NCI-H2029 treated with DMSO at 0.1 percent for 48 hours (cell line): Measurements from ENCODE around the gene FHOD1.

Experiments used
- DNase-seq: peaks from one replicate; lab custom pipeline; 2025; lab: John Stamatoyannopoulos, UW

FHOD1 gene

DNA sequence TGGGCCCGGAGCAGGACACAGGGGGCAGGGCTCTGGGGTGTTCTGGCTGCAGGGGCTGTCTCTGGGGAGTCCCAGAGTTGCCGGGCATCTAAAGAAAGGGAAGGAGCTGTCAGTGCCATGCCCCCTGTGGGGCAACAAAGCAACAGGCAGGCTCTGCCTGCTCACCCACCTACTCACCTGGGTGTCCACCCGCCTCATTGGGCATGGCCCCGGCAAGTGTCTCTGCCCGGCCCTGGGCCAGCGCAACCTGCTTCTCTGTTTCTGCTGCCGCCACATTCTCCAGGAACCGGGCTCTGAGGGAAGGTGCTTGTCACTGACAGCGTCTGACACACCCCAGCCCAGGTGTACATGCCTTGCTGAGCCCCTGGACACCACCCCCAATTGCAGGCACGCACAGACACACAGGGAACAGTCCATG lies 13.1 kb downstream of the FHOD1 start:
- no peak for DNase-seq

DNA sequence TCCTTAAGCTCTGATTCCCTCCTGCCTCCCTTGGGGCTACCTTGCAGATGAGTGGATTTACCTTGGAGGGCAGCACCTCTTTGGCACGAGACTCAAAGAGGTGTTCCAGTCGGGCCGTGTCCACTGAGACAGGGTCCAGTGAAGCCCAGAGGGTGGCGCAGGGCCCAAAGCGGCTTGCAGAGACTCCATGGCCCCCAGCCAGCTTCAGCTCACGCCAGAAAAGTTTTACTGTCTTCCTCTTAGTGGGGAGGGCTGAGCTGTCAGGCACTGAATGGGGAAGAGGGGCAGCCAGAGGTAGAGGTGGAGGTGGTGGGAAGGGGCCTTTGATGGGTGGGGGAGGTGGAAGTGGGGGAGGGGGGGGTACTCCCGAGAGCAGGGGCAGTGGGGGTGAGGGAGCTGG lies 13.7 kb downstream of the FHOD1 start:
- DNase-seq: no peak

DNA sequence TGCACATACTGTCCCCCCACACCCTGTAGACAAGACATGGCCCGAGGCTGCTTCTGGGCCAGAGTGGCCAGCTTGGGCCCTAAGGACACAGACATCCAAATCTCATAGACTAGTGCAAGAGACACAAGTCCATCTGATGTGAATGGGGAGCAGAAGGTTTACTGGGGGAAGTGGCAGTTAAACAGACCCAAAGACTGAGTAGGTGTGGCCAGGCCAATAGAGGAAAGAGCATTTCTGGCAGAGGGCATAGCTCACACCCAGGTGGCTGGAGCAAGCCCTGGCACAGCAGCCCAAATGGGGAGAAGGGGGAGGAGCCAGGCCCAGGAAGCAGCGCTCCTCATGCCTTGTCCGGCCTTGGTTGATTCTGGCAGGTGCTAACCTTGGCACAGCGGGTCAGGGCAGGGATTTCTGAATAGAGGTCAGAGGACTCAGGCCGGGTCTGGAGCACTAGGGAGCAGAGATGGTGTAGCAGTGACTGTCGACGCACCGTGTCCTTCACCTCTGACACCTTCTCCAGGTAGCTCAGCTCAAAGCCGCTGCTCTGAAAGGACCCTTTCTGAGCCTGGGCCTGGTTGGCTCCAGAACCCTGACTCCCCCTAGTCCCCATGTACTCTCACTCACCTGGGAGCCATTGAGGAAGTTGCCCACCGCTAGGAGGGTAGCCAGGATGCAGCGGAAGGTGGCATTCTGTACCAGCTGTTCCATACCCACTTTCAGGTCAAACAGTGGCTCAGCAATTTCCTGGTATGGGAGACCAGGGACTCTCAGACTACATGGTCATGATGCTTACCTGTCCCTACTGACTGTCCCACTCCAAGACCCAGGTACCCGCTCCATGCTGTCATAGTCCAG lies 16.2 kb downstream of the FHOD1 start:
- DNase-seq: no peak

DNA sequence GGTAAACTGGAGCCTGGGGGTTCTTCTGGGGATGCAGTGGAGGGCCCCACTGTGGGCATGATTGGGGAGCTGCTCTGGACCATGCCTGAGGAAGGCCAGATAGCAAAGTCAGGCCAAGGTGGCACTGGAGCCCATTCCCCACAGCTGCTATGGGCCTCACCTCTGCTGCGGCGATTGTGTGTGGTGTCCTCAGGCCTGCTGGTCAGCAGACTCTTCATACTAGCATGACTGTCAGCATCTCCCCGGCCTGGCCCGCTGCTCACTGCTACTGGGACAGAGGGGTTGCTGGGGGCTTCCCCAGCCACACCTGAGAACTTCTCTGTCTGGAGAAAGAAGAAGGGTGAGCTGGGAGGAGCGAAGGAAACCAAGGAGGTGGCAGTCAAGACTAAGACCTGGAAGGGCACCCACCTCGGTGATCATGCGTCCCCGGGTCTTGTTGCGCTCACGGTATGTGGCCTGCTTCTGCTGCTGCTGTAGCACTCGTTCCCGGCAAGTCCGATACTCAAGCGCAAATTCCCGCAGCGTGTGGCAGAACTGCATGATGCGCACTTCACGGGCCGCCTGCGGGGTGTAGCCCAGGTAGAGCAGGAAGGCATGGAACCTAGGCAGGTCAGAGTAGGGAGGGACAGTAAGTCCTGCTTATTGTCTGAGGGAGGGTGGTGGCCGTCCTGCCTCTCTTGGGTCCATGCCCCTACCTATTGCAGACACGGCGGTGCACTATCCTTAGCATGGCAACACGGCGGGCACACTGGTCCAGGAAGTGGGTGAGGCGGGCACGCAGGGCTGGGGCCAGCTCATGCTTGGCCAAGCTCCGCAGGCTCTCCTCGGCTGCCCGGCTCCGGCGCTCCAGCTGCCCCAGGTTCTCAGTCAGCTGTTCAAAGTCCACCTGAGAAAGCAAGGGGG lies 17.1 kb downstream of the FHOD1 start:
- DNase-seq: no peak

DNA sequence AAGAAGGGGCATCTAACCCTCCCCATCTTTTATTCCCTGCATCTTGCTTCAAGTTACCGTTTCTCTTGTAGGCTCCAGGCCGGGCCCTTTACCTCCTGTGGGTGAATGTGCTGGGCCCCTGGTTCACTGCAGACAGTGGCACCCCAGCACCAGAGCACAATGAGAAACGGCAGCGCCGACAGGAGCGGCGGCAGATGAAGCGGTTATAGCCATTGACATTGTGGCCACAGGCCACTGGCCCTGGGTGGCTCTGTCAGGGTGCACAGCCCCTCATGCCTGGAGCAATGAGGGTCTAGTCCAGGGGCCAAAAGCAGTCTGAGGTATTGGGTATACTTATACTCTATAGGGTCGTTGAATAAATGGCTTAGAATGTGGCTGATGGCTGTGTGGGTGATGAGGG lies 18.4 kb downstream of the FHOD1 start:
- DNase-seq: no peak

DNA sequence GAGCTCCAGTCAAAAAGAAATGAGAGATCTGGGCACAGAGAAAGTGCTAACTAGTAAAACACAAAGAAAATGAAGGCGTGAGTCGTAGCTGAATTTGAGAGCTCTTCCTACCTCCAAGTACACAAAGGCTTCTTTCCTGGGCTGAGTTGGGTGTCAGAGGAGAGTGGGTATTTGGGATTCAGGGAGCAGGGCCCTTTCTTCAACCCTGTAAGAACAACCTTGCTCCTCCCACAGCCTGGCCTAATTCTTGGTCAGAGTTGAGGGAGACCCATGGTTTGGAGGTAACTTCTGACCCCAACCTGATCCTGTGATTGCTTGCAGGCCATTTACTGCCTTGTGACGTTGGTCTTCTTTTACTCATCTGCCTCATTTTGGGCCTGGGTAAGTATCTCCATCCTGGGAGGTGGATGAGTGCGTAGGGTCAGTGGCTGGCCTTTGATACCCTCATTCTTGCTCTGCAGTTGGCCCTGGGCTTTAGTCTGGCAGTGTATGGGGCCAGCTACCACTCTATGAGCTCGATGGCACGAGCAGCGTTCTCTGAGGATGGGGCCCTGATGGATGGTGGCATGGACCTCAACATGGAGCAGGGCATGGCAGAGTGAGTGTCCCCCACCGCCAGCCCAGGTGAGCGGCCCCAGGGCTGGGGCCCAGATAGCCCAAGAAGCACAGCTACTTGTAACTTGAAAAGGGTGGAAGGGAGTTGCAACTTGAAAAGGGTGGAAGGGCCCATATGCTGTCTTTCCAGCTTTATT lies 19.1 kb downstream of the FHOD1 start:
- DNase-seq: no peak

DNA sequence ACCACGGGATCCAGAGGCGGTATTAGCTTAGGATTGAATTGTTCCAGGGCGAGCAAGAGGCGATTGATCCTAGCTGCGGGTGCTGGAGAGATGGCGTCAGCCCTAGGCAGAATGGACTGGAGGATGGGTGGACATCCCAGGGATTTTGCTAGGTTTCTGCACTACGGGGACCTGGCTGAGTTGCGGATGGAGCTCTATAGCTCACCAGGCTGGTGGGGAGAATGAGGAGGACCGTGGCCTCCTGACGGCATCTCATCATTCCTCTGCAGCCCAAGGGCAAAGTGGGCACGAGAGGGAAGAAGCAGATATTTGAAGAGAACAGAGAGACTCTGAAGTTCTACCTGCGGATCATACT lies 19.7 kb downstream of the FHOD1 start:
- no peak for DNase-seq

DNA sequence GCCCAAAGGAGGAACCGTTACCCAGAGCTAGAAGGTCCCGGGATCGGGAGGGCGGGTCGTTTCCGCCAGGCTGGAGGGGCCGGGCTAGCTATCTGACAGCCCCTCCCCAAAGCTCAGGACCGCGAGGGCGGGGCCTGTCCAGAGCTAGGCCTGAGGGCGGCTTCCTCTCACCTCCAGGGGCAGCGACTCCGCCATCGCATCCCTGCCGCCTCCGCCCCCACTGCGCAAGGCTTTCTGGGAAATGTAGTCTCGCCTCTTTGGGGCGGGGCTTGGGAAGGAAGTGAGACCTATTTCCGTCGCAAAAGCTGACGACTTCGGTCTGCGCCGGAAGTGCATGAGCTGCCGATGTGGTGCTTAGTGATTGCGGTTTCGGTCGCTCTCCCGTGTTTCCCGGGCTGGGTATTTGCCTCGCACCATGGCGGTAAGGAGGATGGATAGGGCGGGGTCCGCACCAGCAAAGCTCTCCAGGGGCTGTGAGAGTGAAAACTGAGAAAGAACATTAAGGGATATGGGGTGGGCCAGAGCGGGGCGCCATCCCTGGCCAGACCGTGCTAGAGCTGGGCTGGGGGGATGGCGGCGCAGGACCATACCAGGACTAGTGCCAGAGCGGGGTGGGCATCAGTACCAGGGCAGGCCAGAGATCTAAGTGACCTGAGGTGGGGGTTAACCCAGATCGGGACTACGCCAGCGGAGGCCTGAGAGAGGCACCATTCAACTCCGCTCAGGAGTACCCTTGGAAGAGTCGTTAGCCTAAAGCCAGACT lies 20.3 kb downstream of the FHOD1 start, which contains the start of gene TMEM208:
TSS of gene TMEM208 (plus strand) at position 327 of the 763 bp plus-strand sequence. CDS start at position 416, 89 bp downstream.
- peak; percentile 70 for DNase-seq

DNA sequence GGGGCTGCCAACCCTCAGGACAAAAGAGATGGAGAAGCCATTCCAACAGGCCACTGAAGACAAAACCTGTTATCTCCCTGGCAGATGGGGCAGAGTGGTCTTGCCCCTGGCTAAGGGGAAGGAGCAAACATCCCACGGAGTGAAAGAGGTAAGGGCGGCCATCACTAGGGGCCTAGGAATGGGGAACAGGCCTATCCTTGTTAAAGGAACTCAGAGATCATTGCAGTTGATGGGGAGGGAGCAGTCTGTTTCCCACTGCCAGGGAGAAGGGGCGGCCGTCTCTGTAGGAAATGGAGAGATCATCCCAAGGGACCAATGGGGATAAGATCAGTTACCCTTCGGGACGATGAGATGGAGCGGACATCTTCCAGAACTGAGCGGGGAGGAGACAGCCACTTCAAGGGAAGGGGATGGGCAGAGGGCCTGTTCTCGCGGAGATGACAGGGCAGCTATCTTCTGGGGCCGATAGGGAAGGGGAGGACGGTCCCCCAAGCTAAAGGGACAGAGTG lies 20.9 kb downstream of the FHOD1 start:
- no peak for DNase-seq

DNA sequence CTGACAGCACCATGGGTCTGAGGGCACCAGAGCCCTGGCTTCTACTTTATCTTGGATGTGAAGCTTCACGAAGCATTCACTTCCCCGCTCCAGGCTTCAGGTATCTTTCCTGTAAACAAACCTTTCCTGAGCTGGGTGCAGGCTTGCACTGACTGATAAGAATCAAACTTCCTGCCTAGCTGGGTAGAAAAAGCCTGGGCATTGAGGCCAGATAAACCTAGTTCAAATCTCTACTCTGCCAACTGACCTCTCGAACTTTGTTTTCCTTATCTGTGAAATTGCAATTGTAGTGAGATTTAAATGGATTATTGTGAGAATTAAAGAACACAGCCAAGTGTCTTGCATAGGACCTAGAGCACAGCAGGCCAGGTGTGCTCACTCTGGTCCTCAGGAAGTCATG lies 23.3 kb downstream of the FHOD1 start:
- no peak for DNase-seq

DNA sequence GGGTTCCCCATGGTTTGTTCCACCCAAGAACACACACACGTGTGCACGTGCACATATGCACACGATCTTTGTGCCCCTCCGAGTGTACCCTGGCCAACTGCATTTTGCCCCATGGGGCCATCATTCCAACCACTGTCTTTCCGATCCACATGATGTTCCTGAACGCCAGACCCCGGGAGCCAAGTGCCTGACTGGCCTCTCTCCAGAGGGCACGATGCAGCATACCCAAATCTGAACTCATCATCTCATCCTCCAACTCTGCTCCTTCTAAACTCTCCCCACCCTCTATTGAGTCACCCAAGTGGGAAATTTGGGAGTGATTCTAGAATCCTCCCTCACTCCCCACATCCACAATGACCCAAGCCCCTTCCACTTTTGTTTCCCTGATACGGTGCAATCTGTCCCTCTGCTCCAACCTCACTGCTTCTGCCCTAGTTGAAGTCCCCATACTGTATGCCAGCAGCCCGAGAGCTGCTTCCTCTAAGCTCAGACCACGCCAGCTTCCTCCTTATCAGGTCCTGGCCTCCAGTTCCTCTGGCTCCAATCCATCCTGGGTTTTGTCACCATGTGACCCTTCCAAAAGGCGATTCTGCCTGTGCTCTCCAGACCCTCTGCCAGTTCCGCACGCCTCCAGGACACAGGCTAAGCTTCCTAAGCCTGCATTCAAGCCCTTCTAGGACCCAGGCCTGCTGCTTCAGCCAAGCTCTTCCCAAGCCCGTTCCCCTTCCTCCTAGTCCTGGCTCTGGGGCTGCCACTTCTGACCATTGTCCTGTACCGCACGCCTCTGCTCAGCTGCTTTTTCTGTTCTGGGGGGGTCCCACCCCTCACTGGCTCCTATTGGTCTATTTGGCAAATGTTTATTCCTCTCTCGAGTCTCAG lies 30.4 kb downstream of the FHOD1 start:
- no peak for DNase-seq

DNA sequence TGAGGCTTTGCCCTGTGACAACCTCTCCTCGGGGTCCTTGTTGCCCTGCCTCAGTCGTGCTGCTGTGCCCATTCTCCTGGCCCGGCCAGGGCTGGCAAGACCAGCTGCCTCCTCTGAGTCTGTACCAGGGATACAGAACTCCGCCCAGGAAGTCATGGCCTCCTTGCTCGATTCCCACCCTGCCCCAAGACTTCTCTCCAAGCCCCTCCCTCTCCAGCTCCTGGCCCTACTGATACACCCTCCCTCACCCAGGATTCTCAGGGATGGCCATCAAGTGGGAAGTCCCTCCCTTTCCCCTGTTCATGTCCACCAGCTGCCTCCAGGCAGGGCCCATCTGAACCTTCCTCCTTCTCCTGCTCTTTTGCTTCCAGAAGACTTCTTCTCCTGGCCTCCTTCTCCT lies 31.6 kb downstream of the FHOD1 start:
- no peak for DNase-seq

DNA sequence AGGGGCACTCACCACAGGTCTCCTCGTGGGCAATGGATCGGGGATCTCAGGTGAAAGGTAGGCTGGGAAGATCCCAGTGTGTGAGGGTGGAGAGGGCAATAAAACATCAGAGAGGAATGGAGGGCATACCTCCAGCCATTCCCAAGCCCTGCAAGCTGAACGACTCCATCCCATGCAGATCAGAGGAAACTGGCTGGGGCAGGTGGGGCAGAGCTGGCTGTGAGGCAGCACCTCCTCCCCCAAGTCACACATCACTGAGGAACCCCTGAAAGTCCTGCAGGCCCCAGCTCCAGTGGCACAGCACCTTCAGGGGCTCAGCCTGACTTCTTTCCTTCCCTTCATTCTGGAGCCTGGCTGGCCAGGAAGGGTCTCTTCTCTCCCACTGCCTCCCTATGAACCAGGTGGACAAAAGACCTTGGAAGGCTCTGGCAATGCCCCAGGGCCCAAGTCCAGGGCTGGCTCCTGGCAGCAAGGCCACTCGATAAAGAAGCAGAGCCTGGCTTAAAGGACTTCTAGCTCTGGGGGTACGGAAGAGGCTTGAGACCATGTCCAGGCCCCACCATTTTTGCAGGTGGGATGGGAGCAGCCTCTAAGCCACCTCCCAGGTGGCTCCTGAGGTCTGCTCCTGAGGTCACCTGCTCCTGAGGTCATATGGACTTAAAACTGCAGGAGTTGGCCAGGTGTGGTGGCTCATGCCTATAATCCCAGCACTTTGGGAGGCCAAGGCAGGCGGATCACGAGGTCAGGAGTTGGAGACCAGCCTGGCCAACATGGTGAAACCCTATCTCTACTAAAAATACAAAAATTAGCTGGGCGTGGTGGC lies 33.9 kb downstream of the FHOD1 start:
- no peak for DNase-seq

DNA sequence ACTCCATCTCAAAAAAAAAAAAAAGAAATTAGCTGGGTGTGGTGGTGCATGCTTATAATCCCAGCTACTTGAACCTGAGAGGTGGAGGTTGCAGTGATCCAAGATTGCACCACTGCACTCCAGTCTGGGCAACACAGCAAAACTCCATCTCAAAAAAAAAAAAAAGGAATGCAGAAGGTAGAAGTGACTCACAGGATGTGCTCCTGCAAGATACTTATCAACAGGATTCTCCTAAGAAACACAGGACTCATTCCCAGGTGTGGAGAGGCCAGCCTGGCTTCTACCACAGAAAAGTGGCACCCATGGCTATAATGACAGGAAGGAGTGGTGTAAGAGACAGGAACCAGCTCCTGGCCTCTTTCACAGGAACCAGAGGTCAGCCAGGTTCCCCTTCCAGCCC lies 34.5 kb downstream of the FHOD1 start:
- no peak for DNase-seq

DNA sequence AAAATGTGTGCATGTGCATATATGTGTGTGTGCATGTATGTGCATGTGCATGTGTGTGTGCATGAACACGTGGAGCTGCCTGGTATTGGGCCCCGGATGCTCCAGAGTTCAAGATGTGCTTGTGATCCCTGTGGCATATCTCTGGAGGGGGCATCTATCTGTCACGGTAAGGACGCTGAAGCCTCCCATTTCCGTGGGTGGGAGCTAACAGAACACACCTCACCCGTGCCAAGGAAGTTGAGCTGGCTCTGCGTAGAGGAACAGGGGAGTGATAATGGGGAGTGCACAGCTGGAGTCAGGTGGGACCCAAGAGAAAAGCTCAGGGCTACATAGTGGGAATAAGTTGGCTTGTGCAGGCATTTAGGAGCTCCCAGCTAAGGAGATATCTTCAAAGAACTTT lies 35.6 kb downstream of the FHOD1 start:
- DNase-seq: no peak

DNA sequence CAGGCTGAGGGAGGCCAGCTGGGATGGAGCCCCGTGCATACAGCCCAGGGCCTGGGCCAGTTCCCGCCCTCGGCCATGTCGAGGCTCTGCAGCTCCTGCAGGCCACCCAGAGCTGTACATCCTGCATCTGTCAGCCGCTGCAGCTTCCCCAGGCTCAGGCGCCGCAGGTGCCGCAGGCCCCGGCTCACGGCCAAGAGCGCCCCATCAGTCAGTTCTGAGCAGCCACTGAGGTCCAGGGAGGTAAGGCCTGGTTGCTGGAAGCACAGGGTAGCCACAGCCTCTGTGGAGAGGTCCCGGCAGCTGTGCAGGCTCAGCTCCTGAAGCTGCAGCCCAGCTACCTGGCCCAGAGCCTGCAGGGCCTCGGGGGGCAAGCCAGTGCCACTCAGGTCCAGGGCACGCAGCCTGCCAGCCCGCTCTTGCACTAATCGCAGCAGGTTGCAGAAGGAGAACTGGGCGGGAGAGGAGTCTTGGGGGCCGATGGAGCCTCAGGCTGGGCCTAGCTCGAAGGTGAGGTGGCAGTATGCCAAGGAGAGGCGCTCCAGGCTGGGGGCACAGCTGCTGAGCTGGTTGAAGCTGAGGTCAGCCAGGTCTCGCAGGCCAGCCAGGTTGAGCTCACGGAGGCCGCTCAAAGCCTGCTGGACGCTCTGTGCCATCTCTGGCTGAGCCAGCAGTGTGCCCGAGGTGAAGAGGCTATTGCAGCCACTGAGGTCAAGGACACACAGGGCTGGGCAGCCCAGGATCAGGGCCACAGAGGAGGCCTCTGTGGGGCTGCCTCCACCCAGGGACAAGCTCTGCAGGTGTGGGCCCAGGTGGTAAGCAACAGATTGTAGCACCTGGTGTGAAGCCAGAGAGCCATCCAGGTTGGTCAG lies 37.0 kb downstream of the FHOD1 start:
- DNase-seq: no peak

DNA sequence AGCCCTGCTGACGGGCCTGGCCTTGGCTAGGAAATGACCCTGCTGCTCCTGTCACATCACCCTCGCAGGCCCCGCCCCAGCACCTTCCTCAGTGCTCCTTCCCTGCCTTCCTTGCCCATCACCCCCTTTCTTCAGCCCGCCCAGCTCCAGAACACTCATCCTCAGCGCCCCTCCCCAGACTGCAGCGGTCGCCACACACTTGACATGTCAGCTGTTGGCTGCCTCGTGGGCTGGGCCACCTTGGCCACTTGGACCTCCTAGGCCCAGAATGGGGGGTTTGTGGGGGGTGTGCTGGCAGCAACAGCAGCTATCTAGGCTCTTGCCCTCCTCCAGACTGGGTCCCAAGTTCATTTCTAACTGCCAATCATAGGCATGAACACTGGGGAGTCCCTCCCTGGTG lies 37.7 kb downstream of the FHOD1 start:
- no peak for DNase-seq

DNA sequence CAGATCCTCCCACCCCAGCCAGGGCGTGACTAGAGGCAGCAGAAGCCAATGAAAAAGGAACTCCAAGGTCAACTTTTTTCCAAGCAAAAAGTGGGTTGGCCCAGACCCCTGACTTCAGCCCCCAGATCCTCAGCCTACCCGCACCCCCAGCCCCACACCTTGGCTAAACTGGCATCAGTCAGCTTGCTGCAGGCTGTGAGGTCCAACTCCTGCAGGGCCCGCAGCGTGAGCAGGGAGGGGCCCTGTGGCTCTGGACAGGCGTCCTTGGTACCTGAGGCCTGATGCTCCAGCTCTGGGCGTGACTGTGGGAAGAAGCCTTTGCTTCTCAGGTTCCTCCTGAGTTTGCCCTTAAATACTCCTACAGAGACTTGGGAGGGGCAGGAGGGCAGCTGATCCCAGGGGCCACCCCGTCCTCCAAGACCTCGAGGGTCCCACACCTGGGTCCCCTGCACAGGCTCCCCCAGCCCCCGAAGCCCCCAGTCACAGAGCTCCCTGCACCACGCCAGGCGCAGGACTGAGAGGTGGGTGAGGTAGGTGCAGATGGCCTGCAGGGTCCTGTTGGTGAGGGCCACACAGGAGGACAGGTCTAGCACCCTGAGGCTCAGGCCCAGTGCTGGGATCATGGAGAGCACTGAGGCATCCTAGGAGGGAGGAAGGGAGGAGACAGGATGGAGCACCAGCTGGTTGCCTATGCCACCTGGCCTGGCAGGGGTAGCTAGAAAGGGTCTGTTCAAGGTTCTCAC lies 39.0 kb downstream of the FHOD1 start:
- DNase-seq: no peak
